Lower leg skin (tissue), 4 donors: Measurements from ENCODE around the gene STK4. TPM values are rescaled to one million over a fixed set of nuclear protein-coding genes. Genes with fewer than 3 reads are reported as not detected.
A peak's percentile ranks its signal among the peaks of the same experiment; 100 is the strongest.

Experiments used
- DNase-seq, 2 donors: peaks; one replicate each; pipeline ENCODE4 v3.0.0-alpha.2; 2019; ENCODE audit warnings: low spot score in 2 of 2
- H3K4me3 ChIP-seq: fragments of 200-600 bp; sonication (generic); 2 replicates; pipeline ENCODE4 v1.5.1; 2017; ENCODE audit warnings: mild to moderate bottlenecking, low read depth; ENCODE audit not compliant: poor library complexity, severe bottlenecking
- CTCF ChIP-seq, 3 donors: fragments of 450-650 bp; IDR thresholded peaks; one replicate each; pipeline ENCODE4 v1.5.1; 2016; ENCODE audit warnings: antibody characterized with exemption in 3 of 3, mild to moderate bottlenecking in 3 of 3, moderate library complexity in 2 of 3
- POLR2A ChIP-seq, 2 donors: fragments of 450-650 bp; IDR thresholded peaks; one replicate each; pipeline ENCODE4 v1.6.1; 2016 to 2017; ENCODE audit warnings: antibody characterized with exemption in 2 of 2, mild to moderate bottlenecking in 1 of 2, moderate library complexity in 1 of 2
- WGBS, 2 donors: methylation state at CpG; one replicate each; pipeline ENCODE4 v1.1.5; 2018; 5-methylcytosine and 5-hydroxymethylcytosine counted together
- intact Hi-C: fragments of 100-400 bp; cut with DNase I; formaldehyde crosslinking; loops from one replicate; pipeline ENCODE4 v1.15.0; 2023; ENCODE audit warnings: low total_unique reads
- total RNA-seq, 4 donors: library from RNA; depleted of rRNA; stranded (reverse); fragments of >200 nt; gene quantifications; one replicate each; pipeline ENCODE4 v1.1.0, GENCODE V29; 2016

The STK4 gene
- total RNA-seq, 4 donors from 2014 or later = 27.0 to 37.4 (median 28.2) TPM

GRCh38 chr20:44955270-44955669 is 11.0 kb upstream of the STK4 start:
- WGBS, 2 donors = 81 to 93% methylated on average over 4 of the region's 4 CpGs

GRCh38 chr20:44956410-44956809 is 9.9 kb upstream of the STK4 start:
- intact Hi-C loops = no loop called here
- no peak for DNase-seq
- no peak for TF ChIP-seq POLR2A (IDR thresholded peaks at IDR 0.05)
- TF ChIP-seq CTCF (IDR thresholded peaks at IDR 0.05) = no peak
- WGBS, 2 donors = 70 to 74% methylated on average over 3 of the region's 3 CpGs
- no peak overlapping the region for H3K4me3 ChIP-seq

More at GRCh38 chr20:44955270-44955669, 11.0 kb upstream of the STK4 start:
- intact Hi-C loops = no loop called here
- no peak for DNase-seq
- TF ChIP-seq POLR2A (IDR thresholded peaks at IDR 0.05) = no peak
- H3K4me3 ChIP-seq = no peak overlapping the region

GRCh38 chr20:44958276-44958675 is 8.0 kb upstream of the STK4 start:
- no peak for DNase-seq
- TF ChIP-seq POLR2A (IDR thresholded peaks at IDR 0.05) (no peak), CTCF (IDR thresholded peaks at IDR 0.05) (no peak)
- WGBS, 2 donors = 94 to 97% methylated on average over 8 of the region's 8 CpGs

DNA sequence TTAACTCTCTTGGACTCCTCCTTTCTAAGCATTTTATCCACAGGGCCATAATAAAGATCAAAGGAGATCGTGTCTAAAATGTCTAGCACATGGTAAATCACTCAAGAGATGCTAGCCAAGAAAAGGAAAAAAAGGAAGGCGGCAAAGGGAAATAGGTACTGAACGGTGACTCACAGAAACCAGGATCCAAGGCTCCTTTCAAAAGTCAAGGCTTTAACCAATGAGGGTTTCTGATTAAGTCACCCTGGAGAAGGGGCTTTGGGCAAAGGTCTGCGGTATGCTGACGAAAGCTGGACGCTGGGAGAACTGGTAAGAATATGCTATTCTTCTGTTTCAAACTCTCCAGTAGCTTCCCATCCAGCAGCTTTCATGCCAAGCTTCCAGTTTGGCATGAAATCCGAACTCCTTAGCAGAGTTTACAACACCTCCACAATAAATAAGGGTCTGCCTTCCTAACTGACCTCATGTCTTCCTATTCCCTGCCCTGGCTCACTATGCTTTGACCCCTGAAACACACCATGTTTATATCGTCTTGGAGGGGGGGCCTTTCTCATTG is 7.2 kb upstream of the STK4 start:
- TF ChIP-seq CTCF (IDR thresholded peaks at IDR 0.05) = no peak
- no peak for TF ChIP-seq POLR2A (IDR thresholded peaks at IDR 0.05)
- H3K4me3 ChIP-seq = no peak overlapping the region
- intact Hi-C loops = no loop called here
- WGBS, 2 donors = 15% methylated on average over 8 of the region's 8 CpGs
- DNase-seq = no peak

More at GRCh38 chr20:44958276-44958675, 8.0 kb upstream of the STK4 start:
- H3K4me3 ChIP-seq = no peak overlapping the region
- intact Hi-C loops = no loop called here

GRCh38 chr20:44959638-44960102 is 6.6 kb upstream of the STK4 start:
- TF ChIP-seq POLR2A (IDR thresholded peaks at IDR 0.05) (no peak), CTCF (IDR thresholded peaks at IDR 0.05) (no peak)
- no peak for DNase-seq
- H3K4me3 ChIP-seq = peak overlapping the region; percentile 38
- WGBS, 2 donors = 2% methylated on average over 13 of the region's 13 CpGs
- intact Hi-C loops = no loop called here

DNA sequence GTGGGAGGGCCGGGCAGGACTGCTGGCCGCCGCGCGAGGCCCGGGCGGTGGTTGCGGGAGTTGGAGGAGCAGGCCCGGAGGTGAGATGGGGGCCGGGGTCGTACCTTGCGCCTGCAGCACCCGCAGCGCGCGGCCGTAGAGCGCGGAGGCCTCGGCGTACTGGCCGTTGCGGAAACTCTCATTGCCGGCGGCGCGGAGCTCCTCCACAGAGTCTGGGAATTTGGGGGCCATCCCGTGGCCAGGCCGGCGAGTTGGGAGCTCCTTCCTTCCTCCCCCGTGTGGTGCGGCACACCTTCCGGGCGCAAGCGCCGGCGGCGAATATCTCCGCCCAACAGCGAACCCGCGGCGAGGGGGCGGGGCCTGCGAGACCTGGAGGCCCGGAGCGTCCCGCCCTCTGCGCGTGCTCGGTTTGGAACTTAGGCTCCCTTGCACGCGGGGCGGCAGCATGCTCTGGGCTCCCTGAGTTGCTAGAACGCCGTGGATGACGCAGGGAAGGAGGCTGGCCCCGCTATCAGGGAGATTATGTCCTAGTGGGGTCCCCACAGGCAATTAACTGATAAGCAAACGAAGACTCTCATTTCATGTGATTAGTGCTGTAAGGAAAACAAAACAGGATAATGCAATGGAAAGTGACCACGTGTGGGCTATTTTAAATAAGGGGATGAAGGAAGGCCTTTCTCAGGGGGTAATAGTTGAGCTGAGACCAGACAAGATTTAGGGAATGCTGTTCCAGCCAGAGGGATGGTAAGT is 6.0 kb upstream of the STK4 start, which contains the start of gene TOMM34:
TSS of gene TOMM34 (minus strand) at position 295 of the 750 bp plus-strand sequence. CDS start at position 231, 64 bp downstream.
- TF ChIP-seq POLR2A (IDR thresholded peaks at IDR 0.05) (no peak), CTCF (IDR thresholded peaks at IDR 0.05) (no peak)
- intact Hi-C loops = no loop called here
- H3K4me3 ChIP-seq = peak within 1 kb of the TSS; percentile 38
- WGBS, 2 donors = 0% methylated on average over 18 to 42 of the region's 60 CpGs
- peak; percentile 92 to 99 for DNase-seq
